AG09309 (cell line): Measurements from ENCODE around the gene GCSAM.

Experiments
- DNase-seq: peaks from one replicate; pipeline ENCODE4 v3.0.0-alpha.2; 2010; ENCODE audit warnings: low read depth
- H3K4me3 ChIP-seq: 2 replicates; pipeline ENCODE4 v1.5.1; 2011; ENCODE audit warnings: mild to moderate bottlenecking, low read depth, low read length, moderate library complexity; ENCODE audit not compliant: control insufficient read depth
- CTCF ChIP-seq: IDR thresholded peaks from 2 replicates; pipeline ENCODE4 v1.5.1; 2011; ENCODE audit warnings: mild to moderate bottlenecking, low read depth, low read length, inconsistent platforms; ENCODE audit not compliant: insufficient read depth, control insufficient read depth; ENCODE audit errors: missing control alignments

The GCSAM gene

GRCh38 chr3:112087746-112088145, 45.3 kb downstream of the GCSAM start:
- TF ChIP-seq CTCF: no peak
- H3K4me3 ChIP-seq: no peak overlapping the region
- DNase-seq: no peak

GRCh38 chr3:112086875-112087524, 46.0 kb downstream of the GCSAM start:
- TF ChIP-seq CTCF: no peak
- DNase-seq: no peak
- H3K4me3 ChIP-seq: peak overlapping the region; percentile 73

GRCh38 chr3:112086076-112086854, 46.8 kb downstream of the GCSAM start, which contains the start of gene C3orf52:
C3orf52 (plus strand) TSS chr3:112086389; CDS start chr3:112086408, 19 bp downstream.
- peak within 1 kb of the TSS; percentile 73 for H3K4me3 ChIP-seq
- no peak for TF ChIP-seq CTCF
- DNase-seq: no peak

- TF ChIP-seq CTCF: no peak
- DNase-seq: no peak
- H3K4me3 ChIP-seq: peak overlapping the region; percentile 73
These were observed 47.3 kb downstream of the GCSAM start for GRCh38 chr3:112085735-112086075.

- no peak for DNase-seq
- no peak overlapping the region for H3K4me3 ChIP-seq
- TF ChIP-seq CTCF: no peak
These were observed 47.9 kb downstream of the GCSAM start for GRCh38 chr3:112084980-112085705.

GRCh38 chr3:112083239-112083638, 49.8 kb downstream of the GCSAM start:
- DNase-seq: no peak
- TF ChIP-seq CTCF: no peak
- no peak overlapping the region for H3K4me3 ChIP-seq
